LNCAP (cell line): ENCODE data around the gene FBXW12.
A peak's percentile ranks its signal among the peaks of the same experiment; 100 is the strongest.

Experiments used
- CTCF ChIP-seq: fragments of 450-650 bp; IDR thresholded peaks from 2 replicates; pipeline ENCODE4 v1.5.1; 2017; ENCODE audit warnings: mild to moderate bottlenecking

The FBXW12 gene

GRCh38 chr3:48434591-48435222 is 62.7 kb downstream of the FBXW12 start:
- TF ChIP-seq CTCF: no peak

GRCh38 chr3:48435223-48435595 is 63.2 kb downstream of the FBXW12 start:
- TF ChIP-seq CTCF: no peak

- peak; percentile 100 for TF ChIP-seq CTCF
These were observed 63.9 kb downstream of the FBXW12 start for GRCh38 chr3:48435774-48436476.

GRCh38 chr3:48436477-48436787 is 64.4 kb downstream of the FBXW12 start:
- no peak for TF ChIP-seq CTCF

GRCh38 chr3:48436855-48437254 is 64.8 kb downstream of the FBXW12 start:
- no peak for TF ChIP-seq CTCF

GRCh38 chr3:48437812-48438211 is 65.8 kb downstream of the FBXW12 start:
- TF ChIP-seq CTCF: no peak

GRCh38 chr3:48439820-48440589 is 68.0 kb downstream of the FBXW12 start, which contains the start of the genes CCDC51 and TMA7:
CCDC51 (minus strand) TSS chr3:48440119; CDS start chr3:48435128, 4,991 bp downstream.
TMA7 (plus strand) TSS chr3:48440257; CDS start chr3:48440297, 40 bp downstream.
- TF ChIP-seq CTCF: no peak
